Endodermal cell (in vitro differentiated cells): ENCODE results near the gene ERP27. TPM values are rescaled to one million over a fixed set of nuclear protein-coding genes. Genes with fewer than 3 reads are reported as not detected.

Source experiments
- DNase-seq: peaks from one replicate; pipeline ENCODE4 v3.0.0-alpha.2; 2017
- H3K27ac ChIP-seq: 2 replicates; pipeline ENCODE4 v1.5.1; 2013; ENCODE audit warnings: mild to moderate bottlenecking, low read depth, low read length, moderate library complexity
- H3K27me3 ChIP-seq: 2 replicates; pipeline ENCODE4 v1.6.1; 2013; ENCODE audit warnings: mild to moderate bottlenecking, low read length, moderate library complexity; ENCODE audit not compliant: insufficient read depth, control insufficient read depth, poor library complexity, severe bottlenecking
- H3K36me3 ChIP-seq: 2 replicates; pipeline ENCODE4 v1.7.0; 2013; ENCODE audit warnings: mild to moderate bottlenecking, low read length, moderate library complexity; ENCODE audit not compliant: control insufficient read depth, insufficient read depth
- H3K4me1 ChIP-seq: one replicate; pipeline ENCODE4 v1.7.0; 2013; ENCODE audit warnings: low read length; ENCODE audit not compliant: control insufficient read depth, insufficient read depth
- H3K4me3 ChIP-seq: 2 replicates; pipeline ENCODE4 v1.5.1; 2013; ENCODE audit warnings: mild to moderate bottlenecking, low read length, moderate library complexity
- H3K9ac ChIP-seq: 2 replicates; pipeline ENCODE4 v1.6.1; 2013; ENCODE audit warnings: mild to moderate bottlenecking, low read length, moderate library complexity; ENCODE audit not compliant: poor library complexity, severe bottlenecking; ENCODE audit errors: extremely low read depth
- H3K9me3 ChIP-seq: 2 replicates; pipeline ENCODE4 v1.6.1; 2013; ENCODE audit warnings: mild to moderate bottlenecking, low read length, moderate library complexity; ENCODE audit not compliant: control insufficient read depth
- H3K27ac Mint-ChIP-seq: 2 replicates; pipeline ENCODE4 v1.8.0; 2020; ENCODE audit warnings: mixed read lengths
- H3K27me3 Mint-ChIP-seq: 2 replicates; pipeline ENCODE4 v1.8.0; 2021; ENCODE audit warnings: mild to moderate bottlenecking, mixed read lengths; ENCODE audit not compliant: insufficient read depth
- H3K36me3 Mint-ChIP-seq: 2 replicates; pipeline ENCODE4 v1.8.0; 2020; ENCODE audit warnings: low read depth, mixed read lengths
- H3K4me1 Mint-ChIP-seq: 2 replicates; pipeline ENCODE4 v1.8.0; 2020; ENCODE audit warnings: mixed read lengths
- H3K4me3 Mint-ChIP-seq: 2 replicates; pipeline ENCODE4 v1.8.0; 2020; ENCODE audit warnings: mild to moderate bottlenecking, moderate library complexity, mixed read lengths
- H3K9me3 Mint-ChIP-seq: 2 replicates; pipeline ENCODE4 v1.8.0; 2020; ENCODE audit warnings: mild to moderate bottlenecking, mixed read lengths
- WGBS, 2 experiments: methylation state at CpG; one replicate each; pipeline versions ENCODE4 v1.1.5 to v1.1.7; 2013; ENCODE audit warnings: missing lambda C conversion rate in 2 of 2, mixed read lengths in 1 of 2; ENCODE audit not compliant: insufficient coverage in 1 of 2, insufficient read length in 1 of 2; 5-methylcytosine and 5-hydroxymethylcytosine counted together
- total RNA-seq, 2 donors: library from RNA; stranded (reverse); fragmentation: NEBNext Ultra II Directional in 1 of 2; extraction: Animal tissue kit (Norgen Biotek cat#: 25700) in 1 of 2; gene quantifications; 2 replicates in 1 of 2; 3 replicates in 1 of 2; pipeline ENCODE4 v1.2.1, GENCODE V29; 2021
- TF ChIP-seq, protein P1 (sequence below): fragments of 200-600 bp; sonication (generic); conservative IDR thresholded peaks from 2 replicates; pipeline ENCODE4 v1.5.0; 2021; ENCODE audit warnings: antibody characterized with exemption, mild to moderate bottlenecking

Gene ERP27
- total RNA-seq, 2 donors from 2014 or later, result 0.15 to 0.22 TPM

DNA sequence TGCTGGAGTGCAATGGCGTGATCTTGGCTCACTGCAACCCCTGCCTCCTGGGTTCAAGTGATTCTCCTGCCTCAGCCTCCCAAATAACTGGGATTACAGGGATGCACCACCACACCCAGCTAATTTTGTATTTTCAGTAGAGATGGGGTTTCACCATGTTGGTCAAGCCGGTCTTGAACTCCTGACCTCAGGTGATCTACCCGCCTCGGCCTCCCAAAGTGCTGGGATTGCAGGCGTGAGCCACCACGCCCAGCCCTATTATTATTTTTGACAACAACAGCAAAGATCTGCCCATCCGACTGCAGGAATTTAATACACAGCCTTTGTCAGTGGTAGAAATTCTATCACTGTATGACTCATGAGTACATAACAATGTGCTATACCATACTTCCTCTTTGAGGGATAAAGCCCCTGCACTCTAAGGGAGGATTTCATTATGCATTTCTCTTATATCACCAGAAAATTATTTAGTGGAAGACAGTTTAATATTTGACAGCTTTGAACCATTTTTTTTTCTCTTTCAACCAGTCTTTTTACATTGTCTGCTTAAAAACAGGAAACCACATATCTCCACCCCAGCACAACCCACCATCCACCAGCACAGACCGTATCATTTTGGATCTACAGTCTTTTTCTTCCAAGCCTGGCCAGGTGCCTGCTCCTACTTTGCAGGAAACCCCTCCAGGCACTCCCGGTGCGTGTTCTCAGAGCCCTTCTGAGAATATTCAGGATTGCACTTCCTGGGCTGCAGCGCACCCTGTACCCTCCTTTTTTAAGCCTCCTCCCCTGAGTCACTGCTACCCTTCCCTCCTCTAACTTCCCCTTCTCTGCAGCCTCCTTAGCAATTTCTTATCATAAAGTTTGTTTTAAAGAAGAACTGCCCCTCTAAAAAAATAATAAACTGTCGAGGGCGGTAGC, 22.5 kb upstream of the ERP27 start:
- H3K4me1 Mint-ChIP-seq, result peaks cover 9% of the 10 kb centered on the region
- H3K9me3 Mint-ChIP-seq, result no peaks in the 10 kb centered on the region
- H3K27me3 Mint-ChIP-seq, result no peaks in the 10 kb centered on the region
- H3K36me3 Mint-ChIP-seq, result no peaks in the 10 kb centered on the region
- no peak overlapping the region for H3K4me3 ChIP-seq
- no peaks in the 10 kb centered on the region for H3K4me1 ChIP-seq
- H3K9ac ChIP-seq, result no peak overlapping the region
- WGBS, 2 experiments, result 84 to 94% methylated on average over 9 to 13 of the region's 13 CpGs
- H3K4me3 Mint-ChIP-seq, result no peak overlapping the region
- no peak for DNase-seq
- no peak overlapping the region for H3K27ac ChIP-seq
- H3K9me3 ChIP-seq, result no peaks in the 10 kb centered on the region
- TF ChIP-seq, protein P1, sequence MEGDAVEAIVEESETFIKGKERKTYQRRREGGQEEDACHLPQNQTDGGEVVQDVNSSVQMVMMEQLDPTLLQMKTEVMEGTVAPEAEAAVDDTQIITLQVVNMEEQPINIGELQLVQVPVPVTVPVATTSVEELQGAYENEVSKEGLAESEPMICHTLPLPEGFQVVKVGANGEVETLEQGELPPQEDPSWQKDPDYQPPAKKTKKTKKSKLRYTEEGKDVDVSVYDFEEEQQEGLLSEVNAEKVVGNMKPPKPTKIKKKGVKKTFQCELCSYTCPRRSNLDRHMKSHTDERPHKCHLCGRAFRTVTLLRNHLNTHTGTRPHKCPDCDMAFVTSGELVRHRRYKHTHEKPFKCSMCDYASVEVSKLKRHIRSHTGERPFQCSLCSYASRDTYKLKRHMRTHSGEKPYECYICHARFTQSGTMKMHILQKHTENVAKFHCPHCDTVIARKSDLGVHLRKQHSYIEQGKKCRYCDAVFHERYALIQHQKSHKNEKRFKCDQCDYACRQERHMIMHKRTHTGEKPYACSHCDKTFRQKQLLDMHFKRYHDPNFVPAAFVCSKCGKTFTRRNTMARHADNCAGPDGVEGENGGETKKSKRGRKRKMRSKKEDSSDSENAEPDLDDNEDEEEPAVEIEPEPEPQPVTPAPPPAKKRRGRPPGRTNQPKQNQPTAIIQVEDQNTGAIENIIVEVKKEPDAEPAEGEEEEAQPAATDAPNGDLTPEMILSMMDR, result no peak
- no peaks in the 10 kb centered on the region for H3K36me3 ChIP-seq
- H3K27ac Mint-ChIP-seq, result no peak overlapping the region
- no peaks in the 10 kb centered on the region for H3K27me3 ChIP-seq

GRCh38 chr12:14959916-14960496, 21.7 kb upstream of the ERP27 start:
- no peak overlapping the region for H3K4me3 Mint-ChIP-seq
- Histone ChIP-seq H3K4me3 (no peak overlapping the region), H3K4me1 (no peaks in the 10 kb centered on the region), H3K27me3 (no peaks in the 10 kb centered on the region), H3K36me3 (no peaks in the 10 kb centered on the region), H3K27ac (no peak overlapping the region), H3K9ac (no peak overlapping the region), H3K9me3 (no peaks in the 10 kb centered on the region)
- H3K27ac Mint-ChIP-seq, result no peak overlapping the region
- 94 to 95% methylated on average over 3 to 4 of the region's 4 CpGs for WGBS, 2 experiments
- H3K9me3 Mint-ChIP-seq, result no peaks in the 10 kb centered on the region
- H3K36me3 Mint-ChIP-seq, result no peaks in the 10 kb centered on the region
- peaks cover 9% of the 10 kb centered on the region for H3K4me1 Mint-ChIP-seq
- no peaks in the 10 kb centered on the region for H3K27me3 Mint-ChIP-seq
- no peak for DNase-seq
- TF ChIP-seq, protein P1, result no peak

GRCh38 chr12:14959463-14959862, 21.1 kb upstream of the ERP27 start:
- Histone ChIP-seq H3K27ac (no peak overlapping the region), H3K9me3 (no peaks in the 10 kb centered on the region), H3K4me1 (no peaks in the 10 kb centered on the region), H3K36me3 (no peaks in the 10 kb centered on the region), H3K4me3 (no peak overlapping the region), H3K9ac (no peak overlapping the region), H3K27me3 (no peaks in the 10 kb centered on the region)
- WGBS, 2 experiments, result 83 to 95% methylated on average over 3 of the region's 3 CpGs
- no peaks in the 10 kb centered on the region for H3K27me3 Mint-ChIP-seq
- H3K4me1 Mint-ChIP-seq, result peaks cover 9% of the 10 kb centered on the region
- TF ChIP-seq, protein P1, result no peak
- DNase-seq, result no peak
- no peaks in the 10 kb centered on the region for H3K9me3 Mint-ChIP-seq
- no peak overlapping the region for H3K27ac Mint-ChIP-seq
- H3K4me3 Mint-ChIP-seq, result no peak overlapping the region
- no peaks in the 10 kb centered on the region for H3K36me3 Mint-ChIP-seq
